ENCODE data around the gene B3GNT9. TPM values are rescaled to one million over a fixed set of nuclear protein-coding genes. Genes with fewer than 3 reads are reported as not detected.

B3GNT9 gene
- total RNA-seq, 3 donors from 2014 or later = 7.8 to 13.3 (median 11.1) TPM

DNA sequence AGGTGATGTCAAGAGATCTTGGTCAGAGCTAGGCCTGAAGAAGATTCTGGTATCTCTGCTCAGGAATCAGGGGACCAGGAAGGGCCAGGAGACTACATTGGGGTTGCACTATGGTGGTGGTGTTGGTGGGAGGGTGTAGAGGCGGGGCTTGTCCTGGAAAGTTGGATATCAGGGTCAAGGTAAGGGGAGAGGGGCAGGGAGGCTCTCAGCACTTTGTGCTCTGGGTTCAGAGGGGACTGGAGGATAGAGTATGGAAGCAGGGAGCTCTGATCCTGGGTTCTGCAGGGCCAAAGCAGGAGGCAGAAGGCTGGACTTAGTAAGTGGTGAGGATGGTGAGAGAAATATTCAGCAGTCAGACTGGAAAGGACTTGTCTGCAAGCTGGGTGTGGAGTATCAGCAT, 22.5 kb upstream of the B3GNT9 start:
- Histone ChIP-seq H3K36me3 (no peaks in the 10 kb centered on the region), H3K4me3 (peak overlapping the region; percentile 37 to 75 (median 59)), H3K9me3 (no peaks in the 10 kb centered on the region), H3K4me1 (peaks cover 5 to 16% of the 10 kb centered on the region in 2 donors), H3K27me3 (no peaks in the 10 kb centered on the region), H3K27ac (peak overlapping the region; percentile 89 to 96)
- intact Hi-C loops (cut with DNase I; ENCODE audit: low total_unique reads) = loop anchor here (10.0 kb wide), 1 partner anchor 241 kb away; the partner anchor contains the start of gene ZDHHC1
- DNase-seq (ENCODE audit: low spot score in 2 of 2) = no peak
- TF ChIP-seq, protein P1, sequence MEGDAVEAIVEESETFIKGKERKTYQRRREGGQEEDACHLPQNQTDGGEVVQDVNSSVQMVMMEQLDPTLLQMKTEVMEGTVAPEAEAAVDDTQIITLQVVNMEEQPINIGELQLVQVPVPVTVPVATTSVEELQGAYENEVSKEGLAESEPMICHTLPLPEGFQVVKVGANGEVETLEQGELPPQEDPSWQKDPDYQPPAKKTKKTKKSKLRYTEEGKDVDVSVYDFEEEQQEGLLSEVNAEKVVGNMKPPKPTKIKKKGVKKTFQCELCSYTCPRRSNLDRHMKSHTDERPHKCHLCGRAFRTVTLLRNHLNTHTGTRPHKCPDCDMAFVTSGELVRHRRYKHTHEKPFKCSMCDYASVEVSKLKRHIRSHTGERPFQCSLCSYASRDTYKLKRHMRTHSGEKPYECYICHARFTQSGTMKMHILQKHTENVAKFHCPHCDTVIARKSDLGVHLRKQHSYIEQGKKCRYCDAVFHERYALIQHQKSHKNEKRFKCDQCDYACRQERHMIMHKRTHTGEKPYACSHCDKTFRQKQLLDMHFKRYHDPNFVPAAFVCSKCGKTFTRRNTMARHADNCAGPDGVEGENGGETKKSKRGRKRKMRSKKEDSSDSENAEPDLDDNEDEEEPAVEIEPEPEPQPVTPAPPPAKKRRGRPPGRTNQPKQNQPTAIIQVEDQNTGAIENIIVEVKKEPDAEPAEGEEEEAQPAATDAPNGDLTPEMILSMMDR (IDR thresholded peaks at IDR 0.05) = no peak
- TF ChIP-seq POLR2A (IDR thresholded peaks at IDR 0.05) (no peak), POLR2AphosphoS5 (IDR thresholded peaks at IDR 0.05) (no peak)

DNA sequence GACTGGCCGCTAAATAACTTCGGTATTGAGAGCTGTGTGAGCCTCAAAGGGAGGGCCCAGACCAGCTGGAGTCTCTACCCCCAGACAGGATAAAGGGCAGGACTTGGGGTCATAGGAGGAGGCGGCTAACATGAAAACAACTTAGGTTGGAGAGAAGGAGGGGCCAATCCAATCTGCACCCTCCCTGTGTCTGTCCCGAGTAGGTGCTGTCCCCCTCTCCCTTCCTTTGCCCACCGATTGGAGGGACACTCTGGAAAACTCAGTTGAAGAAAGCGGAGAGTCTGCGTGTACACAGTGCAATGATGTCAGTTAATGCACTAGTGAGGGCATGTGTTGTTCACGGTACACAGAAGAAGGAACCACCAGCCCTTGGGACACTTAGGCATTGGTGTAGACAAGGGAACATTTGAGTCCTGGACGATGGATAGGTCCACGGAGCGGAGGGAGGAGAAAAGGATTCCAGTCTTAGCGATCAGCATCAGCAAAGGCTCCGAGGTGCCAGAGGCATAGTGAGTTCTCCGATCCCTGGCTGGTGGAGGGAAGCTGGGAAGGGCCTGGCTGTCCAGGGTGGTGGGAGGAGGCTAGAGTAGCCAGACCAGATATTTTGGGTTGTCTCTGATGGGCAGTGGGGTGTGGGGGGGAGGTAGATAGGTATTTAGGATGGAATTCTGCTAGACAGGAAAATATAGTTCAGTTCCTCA, 20.3 kb upstream of the B3GNT9 start:
- Histone ChIP-seq H3K27ac (peak overlapping the region; percentile 95), H3K4me3 (peak overlapping the region; percentile 41 to 76 (median 57)), H3K4me1 (peaks cover 5 to 11% of the 10 kb centered on the region in 2 donors), H3K36me3 (no peaks in the 10 kb centered on the region), H3K9me3 (no peaks in the 10 kb centered on the region), H3K27me3 (no peaks in the 10 kb centered on the region)
- intact Hi-C loops (cut with DNase I; ENCODE audit: low total_unique reads) = loop anchor here (10.0 kb wide), 1 partner anchor 244 kb away; the partner anchor contains the start of gene ZDHHC1
- DNase-seq (ENCODE audit: low spot score in 2 of 2) = no peak
- no peak for TF ChIP-seq POLR2A (IDR thresholded peaks at IDR 0.05)
- TF ChIP-seq POLR2AphosphoS5 (IDR thresholded peaks at IDR 0.05) = peak in 1 of 3 donors; percentile 18
- TF ChIP-seq, protein P1 (IDR thresholded peaks at IDR 0.05) = no peak

DNA sequence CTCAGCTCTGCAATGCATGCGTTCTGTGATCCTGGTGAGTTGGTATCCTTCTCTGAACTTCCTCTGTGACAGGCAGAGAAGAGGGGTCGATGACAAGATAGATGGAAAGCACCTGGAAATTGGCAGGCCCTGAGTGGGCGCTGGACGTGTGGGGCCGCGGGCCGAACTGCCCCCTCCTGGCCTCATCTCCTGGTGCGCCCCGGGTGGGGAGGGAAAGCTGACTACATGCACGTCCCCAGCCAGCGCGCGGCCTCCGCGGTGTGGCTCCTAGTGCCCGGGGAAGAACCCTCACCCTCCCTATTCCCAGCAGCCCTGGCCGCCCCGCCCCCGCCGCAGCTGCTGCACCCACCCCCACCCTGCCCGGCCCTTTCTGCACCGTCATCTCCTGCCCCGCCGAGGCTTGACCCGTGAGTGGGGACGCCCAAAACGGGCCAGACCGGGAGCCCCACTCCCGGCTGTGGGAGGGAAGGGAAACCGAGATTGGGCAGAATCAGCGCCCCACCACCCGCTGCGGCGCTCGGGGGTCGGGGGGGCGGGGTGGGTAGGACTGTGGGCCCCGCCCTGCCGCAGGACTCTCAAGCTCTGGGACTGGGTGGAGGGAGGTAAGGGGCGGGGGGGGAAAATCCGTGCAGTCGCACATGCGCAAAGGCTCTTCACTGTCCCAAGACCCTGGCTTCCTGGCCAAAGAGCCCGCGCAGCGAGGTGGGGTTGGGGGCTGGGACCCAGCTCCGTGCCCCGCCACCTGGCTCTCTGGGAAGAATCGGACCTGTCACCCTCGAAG, 19.6 kb upstream of the B3GNT9 start, which contains the start of gene NOL3:
Gene NOL3 (plus strand): TSS at position 371 of the 781 bp plus-strand sequence.
- Histone ChIP-seq H3K36me3 (no peaks in the 10 kb centered on the region), H3K27ac (peak within 1 kb of the TSS; percentile 95), H3K9me3 (no peaks in the 10 kb centered on the region), H3K4me1 (peaks cover 5 to 11% of the 10 kb centered on the region in 2 donors), H3K27me3 (no peaks in the 10 kb centered on the region), H3K4me3 (peak within 1 kb of the TSS; percentile 41 to 76 (median 57))
- intact Hi-C loops (cut with DNase I; ENCODE audit: low total_unique reads) = loop anchor here (10.0 kb wide), 1 partner anchor 244 kb away; the partner anchor contains the start of gene ZDHHC1
- TF ChIP-seq POLR2A (IDR thresholded peaks at IDR 0.05) (no peak), POLR2AphosphoS5 (IDR thresholded peaks at IDR 0.05) (peak; percentile 19 to 49 (median 22))
- peak; percentile 76 to 84 for DNase-seq (ENCODE audit: low spot score in 2 of 2)

DNA sequence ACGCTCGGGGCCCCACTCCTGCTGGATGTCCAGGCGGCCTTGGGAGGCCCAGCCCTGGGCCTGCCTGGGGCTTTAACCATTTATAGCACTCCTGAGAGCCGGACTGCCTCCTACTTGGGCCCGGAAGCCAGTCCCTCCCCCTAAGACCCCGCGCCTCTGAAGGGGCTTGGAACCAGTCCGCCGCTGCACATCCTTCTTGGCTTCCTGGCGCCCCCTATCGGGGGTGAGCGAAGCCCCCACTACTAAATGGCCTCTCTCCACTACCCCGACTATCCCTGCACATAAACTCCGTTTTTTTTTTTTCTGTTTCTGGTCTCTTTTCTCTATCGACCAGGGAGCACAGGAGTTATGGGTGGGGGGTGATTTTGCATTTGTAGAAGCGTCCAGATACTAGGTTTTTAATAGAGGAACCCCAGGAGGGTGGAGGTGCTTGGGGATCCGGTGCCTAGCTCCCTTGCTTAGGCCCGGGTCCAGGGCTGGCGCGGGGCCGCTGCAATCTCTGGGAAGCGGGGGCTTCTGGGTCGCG, 18.9 kb upstream of the B3GNT9 start:
- no peaks in the 10 kb centered on the region for H3K36me3 ChIP-seq
- peak overlapping the region; percentile 95 for H3K27ac ChIP-seq
- peaks cover 5 to 9% of the 10 kb centered on the region in 2 donors for H3K4me1 ChIP-seq
- no peak for DNase-seq (ENCODE audit: low spot score in 2 of 2)
- H3K4me3 ChIP-seq = peak overlapping the region; percentile 41 to 76 (median 57)
- no peaks in the 10 kb centered on the region for H3K27me3 ChIP-seq
- TF ChIP-seq, protein P1 (IDR thresholded peaks at IDR 0.05) = peak in 1 of 3 donors; percentile 15
- TF ChIP-seq POLR2AphosphoS5 (IDR thresholded peaks at IDR 0.05) (no peak), POLR2A (IDR thresholded peaks at IDR 0.05) (no peak)
- intact Hi-C loops (cut with DNase I; ENCODE audit: low total_unique reads) = loop anchor here (10.0 kb wide), 1 partner anchor 245 kb away; the partner anchor contains the start of gene ZDHHC1
- no peaks in the 10 kb centered on the region for H3K9me3 ChIP-seq

DNA sequence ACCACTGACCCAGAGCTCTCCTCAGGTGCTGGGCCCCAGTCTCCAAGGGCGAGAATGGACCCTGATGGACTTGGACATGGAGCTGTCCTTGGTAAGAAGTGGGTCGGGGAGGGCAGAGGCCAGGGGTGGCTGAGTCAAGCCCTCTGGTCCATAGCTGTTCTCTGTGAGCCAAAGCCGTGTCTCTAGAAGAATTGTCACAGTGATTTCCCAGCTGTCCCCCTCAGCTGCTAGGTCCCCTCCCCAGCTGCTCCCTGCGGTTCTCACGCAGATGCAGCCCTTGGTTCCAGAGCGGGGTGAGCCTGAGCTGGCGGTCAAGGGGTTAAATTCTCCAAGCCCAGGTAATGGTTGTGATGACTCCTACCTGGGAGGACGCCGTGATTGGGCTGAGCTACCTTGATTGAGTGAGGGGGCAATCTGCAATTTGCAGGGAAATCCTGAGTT, 18.2 kb upstream of the B3GNT9 start:
- H3K9me3 ChIP-seq = no peaks in the 10 kb centered on the region
- no peak overlapping the region for H3K4me3 ChIP-seq
- TF ChIP-seq POLR2AphosphoS5 (IDR thresholded peaks at IDR 0.05) (no peak), POLR2A (IDR thresholded peaks at IDR 0.05) (no peak)
- TF ChIP-seq, protein P1 (IDR thresholded peaks at IDR 0.05) = no peak
- intact Hi-C loops (cut with DNase I; ENCODE audit: low total_unique reads) = no loop called here
- peaks cover 9% of the 10 kb centered on the region in 2 donors for H3K4me1 ChIP-seq
- H3K27ac ChIP-seq = peak overlapping the region; percentile 95
- DNase-seq (ENCODE audit: low spot score in 2 of 2) = no peak
- H3K36me3 ChIP-seq = no peaks in the 10 kb centered on the region
- no peaks in the 10 kb centered on the region for H3K27me3 ChIP-seq

All from breast epithelium (tissue), 4 donors.